ENCODE measurements around the gene CADPS2.

DNA sequence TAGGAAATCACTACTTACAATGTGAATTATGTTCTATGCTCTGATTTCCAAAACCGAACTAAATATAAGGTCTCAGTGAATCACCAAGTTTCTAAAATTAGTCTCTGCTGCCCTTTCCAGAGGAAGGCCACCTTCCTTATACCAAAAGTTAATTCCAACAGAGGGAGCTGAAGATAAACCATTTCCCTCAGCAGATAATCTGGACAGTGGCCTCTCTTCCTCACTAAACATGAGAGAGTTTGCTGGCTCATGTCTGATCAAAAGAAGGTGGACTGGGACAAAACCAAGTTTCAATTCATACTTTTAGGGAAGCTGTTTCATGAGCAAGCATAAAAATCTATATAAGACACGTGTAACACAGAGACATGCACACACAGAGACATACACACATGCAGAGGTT, 588.1 kb downstream of the CADPS2 start:
- TF ChIP-seq CTCF (IDR thresholded peaks at IDR 0.05; ENCODE audit: insufficient read depth, low read length, poor library complexity, severe bottlenecking): no peak
- TF ChIP-seq EZH2phosphoT487 (conservative IDR thresholded peaks at IDR 0.05; ENCODE audit: low read length): no peak
